K562 (cell line): ENCODE measurements around the gene CFD.

Experiments
- CTCF ChIP-seq, 3 experiments: IDR thresholded peaks in 2 of 3; conservative IDR thresholded peaks in 1 of 3; 2 replicates each; pipeline ENCODE4 v1.5.1; 2011 to 2012; ENCODE audit warnings: low read length in 3 of 3, mild to moderate bottlenecking in 3 of 3, control low read depth in 2 of 3, improper control_type of control experiment in 1 of 3, inconsistent platforms in 1 of 3, low read depth in 1 of 3, mixed read lengths in 1 of 3, moderate library complexity in 1 of 3; ENCODE audit not compliant: insufficient read depth in 2 of 3
- EHMT2 ChIP-seq: fragments of 450-650 bp; IDR thresholded peaks from 2 replicates; pipeline ENCODE4 v1.6.1; 2018; ENCODE audit warnings: antibody characterized with exemption
- NR3C1 ChIP-seq: sonication (generic); formaldehyde crosslinking; IDR thresholded peaks from 2 replicates; pipeline ENCODE4 v1.8.1; 2022; ENCODE audit warnings: missing genetic modification reagents
- POLR2A ChIP-seq: fragments of 450-650 bp; conservative IDR thresholded peaks from 2 replicates; pipeline ENCODE4 v1.6.1; 2016
- SP1 ChIP-seq: sonication (generic); formaldehyde crosslinking; IDR thresholded peaks from 2 replicates; pipeline ENCODE4 v1.8.1; 2022; ENCODE audit warnings: mild to moderate bottlenecking, missing genetic modification reagents
- SREBF2 ChIP-seq: sonication (generic); formaldehyde crosslinking; IDR thresholded peaks from 2 replicates; pipeline ENCODE4 v1.4.0; 2020; ENCODE audit warnings: mild to moderate bottlenecking, missing genetic modification reagents
- TEAD4 ChIP-seq, 2 experiments: sonication (generic) in 1 of 2; formaldehyde crosslinking in 1 of 2; IDR thresholded peaks; 2 replicates each; pipeline versions ENCODE4 v1.6.1 to v1.8.0; 2012 to 2022; ENCODE audit warnings: borderline replicate concordance in 1 of 2, inconsistent platforms in 1 of 2, low read length in 1 of 2, mild to moderate bottlenecking in 1 of 2, missing genetic modification reagents in 1 of 2
- ZNF589 ChIP-seq: fragments of 200-800 bp; sonication (Bioruptor generic); IDR thresholded peaks from 2 replicates; pipeline ENCODE4 v1.6.1; 2016; ENCODE audit warnings: low read depth, missing genetic modification characterization, missing compliant biosample characterization

DNA sequence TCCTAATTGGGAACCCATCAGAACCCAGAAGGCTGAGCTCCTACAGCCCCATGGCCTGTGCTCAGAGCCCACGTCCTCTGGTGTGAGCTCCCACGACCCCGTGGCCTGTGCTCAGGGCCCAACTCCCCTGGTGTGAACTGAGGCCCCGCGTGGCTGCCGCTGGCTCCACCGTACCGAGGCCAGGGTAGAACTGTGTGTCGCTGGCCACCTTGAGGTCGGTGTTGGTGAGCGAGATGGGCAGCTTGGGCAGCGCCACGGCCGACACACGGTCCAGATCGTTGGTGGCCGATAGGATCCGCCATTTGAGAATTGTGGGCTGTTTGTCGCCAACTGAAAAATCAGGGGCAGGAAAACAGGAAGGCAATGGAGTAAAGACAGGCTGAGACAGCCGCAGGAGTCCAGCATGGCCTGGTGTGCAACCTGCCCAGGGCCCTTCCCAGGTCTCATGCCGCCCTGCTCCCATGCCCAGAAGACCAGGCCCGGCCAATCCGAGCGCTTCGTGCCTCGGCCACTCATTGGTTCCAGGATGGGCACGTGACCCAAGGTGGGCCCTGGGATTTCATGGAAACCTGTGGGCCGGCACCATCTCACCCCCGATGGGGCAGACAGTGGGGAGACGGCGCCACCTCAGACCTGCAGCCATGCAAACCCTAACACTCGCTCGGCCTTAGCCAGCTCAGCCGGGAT, 22.1 kb downstream of the CFD start:
- TF ChIP-seq SP1 (CRISPR knock-in tag) (no peak), SREBF2 (CRISPR knock-in tag) (no peak), CTCF (IDR thresholded peaks at IDR 0.05 in 2 of 3, conservative IDR thresholded peaks at IDR 0.05 in 1 of 3; ENCODE audit: insufficient read depth in 2 of 3, low read depth in 1 of 3, low read length in 3 of 3) (no peak), NR3C1 (CRISPR knock-in tag) (no peak), EHMT2 (no peak), ZNF589 (no peak), POLR2A (no peak), TEAD4 (IDR thresholded peaks at IDR 0.05; ENCODE audit: low read length) (no peak), TEAD4 (CRISPR knock-in tag; IDR thresholded peaks at IDR 0.05; ENCODE audit: borderline replicate concordance) (no peak)
